Fibroblast of mammary gland (primary cell): ENCODE data around the gene WHRN.

ENCODE experiments used
- DNase-seq: peaks from one replicate; pipeline ENCODE4 v3.0.0-alpha.2; 2010; ENCODE audit warnings: low read depth
- H3K4me3 ChIP-seq: 2 replicates; pipeline ENCODE4 v1.5.1; 2011; ENCODE audit warnings: low read depth, mild to moderate bottlenecking, low read length, moderate library complexity; ENCODE audit not compliant: control insufficient read depth
- TF ChIP-seq, protein P1 (sequence below): conservative IDR thresholded peaks from 2 replicates; pipeline ENCODE4 v1.5.1; 2011; ENCODE audit warnings: low read depth, low read length, inconsistent platforms; ENCODE audit not compliant: control insufficient read depth, insufficient read depth

WHRN gene

DNA sequence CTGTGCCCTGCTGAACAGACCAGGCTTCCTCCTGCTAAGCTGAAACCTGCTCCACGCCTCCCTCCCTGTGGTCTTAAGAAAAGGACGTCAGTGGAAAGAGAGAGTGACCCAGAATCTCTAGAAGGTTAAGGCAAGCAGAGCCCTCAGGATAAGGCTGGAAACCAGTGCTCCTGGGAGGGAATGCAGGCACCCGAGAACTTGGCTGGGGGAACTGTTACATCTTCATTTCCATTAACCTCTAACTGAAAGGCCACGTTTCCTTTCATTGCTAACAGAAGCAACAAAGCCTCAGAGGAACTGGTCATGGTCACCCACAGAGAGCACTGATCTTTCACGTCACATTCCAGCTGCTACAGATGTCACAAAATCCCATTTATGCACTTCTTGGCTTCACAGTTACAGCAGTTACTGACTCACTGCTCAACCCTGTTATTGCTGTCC, 91.4 kb downstream of the WHRN start:
- peak; percentile 50 for DNase-seq
- TF ChIP-seq, protein P1, sequence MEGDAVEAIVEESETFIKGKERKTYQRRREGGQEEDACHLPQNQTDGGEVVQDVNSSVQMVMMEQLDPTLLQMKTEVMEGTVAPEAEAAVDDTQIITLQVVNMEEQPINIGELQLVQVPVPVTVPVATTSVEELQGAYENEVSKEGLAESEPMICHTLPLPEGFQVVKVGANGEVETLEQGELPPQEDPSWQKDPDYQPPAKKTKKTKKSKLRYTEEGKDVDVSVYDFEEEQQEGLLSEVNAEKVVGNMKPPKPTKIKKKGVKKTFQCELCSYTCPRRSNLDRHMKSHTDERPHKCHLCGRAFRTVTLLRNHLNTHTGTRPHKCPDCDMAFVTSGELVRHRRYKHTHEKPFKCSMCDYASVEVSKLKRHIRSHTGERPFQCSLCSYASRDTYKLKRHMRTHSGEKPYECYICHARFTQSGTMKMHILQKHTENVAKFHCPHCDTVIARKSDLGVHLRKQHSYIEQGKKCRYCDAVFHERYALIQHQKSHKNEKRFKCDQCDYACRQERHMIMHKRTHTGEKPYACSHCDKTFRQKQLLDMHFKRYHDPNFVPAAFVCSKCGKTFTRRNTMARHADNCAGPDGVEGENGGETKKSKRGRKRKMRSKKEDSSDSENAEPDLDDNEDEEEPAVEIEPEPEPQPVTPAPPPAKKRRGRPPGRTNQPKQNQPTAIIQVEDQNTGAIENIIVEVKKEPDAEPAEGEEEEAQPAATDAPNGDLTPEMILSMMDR = no peak
- no peak overlapping the region for H3K4me3 ChIP-seq

DNA sequence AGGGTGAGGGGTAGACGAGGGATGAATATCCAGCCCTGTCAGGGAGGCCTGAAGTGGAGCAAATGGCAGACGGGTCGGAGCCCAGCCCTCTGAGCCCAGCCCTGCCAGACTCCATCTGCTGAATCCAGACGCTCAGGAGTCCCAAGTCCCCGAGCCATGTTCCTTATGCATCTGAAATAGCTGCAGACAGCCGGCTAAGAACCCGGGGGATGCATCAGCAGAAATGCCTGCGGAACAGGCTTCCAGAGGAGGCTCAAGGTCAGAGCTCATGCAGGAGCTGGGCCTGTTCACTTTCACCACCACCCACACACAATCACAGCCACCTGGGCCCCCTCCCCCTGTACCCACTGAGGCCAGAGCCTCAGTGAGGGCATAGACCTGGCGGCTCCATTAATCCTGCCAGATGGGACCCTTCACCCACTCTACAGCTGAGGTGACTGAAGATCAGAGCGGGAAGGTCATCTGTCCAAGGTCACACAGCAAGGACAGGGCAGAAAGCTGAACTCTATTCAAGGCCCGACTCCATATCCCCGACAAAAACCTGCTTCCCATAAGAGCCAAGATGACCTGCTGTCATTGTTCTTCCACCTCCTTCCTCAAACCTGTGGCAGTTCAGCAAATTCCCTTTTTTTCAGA, 93.1 kb downstream of the WHRN start:
- no peak for DNase-seq
- TF ChIP-seq, protein P1 = no peak
- no peak overlapping the region for H3K4me3 ChIP-seq

DNA sequence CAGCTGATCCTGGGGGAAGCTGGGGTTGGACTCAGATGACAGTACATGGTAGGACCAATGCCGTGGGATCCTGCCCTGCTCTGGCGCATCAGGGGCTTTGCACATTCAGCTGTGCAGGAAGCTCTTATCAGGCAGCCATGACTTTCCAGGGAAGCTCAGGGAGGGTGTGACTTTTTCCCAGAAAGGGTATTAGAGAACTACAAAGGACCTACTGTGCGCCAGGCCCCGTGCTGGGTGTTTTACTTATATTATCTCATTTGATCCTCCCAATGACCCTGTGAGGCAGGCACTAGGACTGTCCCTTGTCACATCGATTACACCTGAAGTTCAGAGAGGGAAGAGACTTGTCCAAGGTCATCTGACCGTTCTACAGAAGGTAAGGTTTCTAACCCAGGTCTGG, 93.8 kb downstream of the WHRN start:
- H3K4me3 ChIP-seq = no peak overlapping the region
- no peak for DNase-seq
- TF ChIP-seq, protein P1 = no peak

DNA sequence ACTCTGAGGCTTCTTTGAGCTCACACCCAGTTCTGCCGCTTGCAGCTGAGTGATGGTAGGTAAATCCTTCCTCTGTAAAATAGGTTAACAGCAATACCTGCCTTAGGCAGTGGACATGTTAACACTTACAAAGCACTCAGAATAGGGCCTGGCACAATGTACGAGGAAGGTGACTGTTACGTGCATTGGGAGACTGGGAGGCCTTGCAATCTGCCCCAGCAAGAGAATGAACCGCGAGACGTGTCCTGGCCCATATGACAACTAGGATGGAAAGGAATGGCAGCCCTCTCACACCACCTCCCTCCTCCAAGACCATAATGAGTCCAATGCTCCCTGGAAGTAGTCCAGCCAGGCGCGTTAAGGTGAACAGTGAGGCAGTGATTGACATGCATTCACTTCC, 94.4 kb downstream of the WHRN start:
- TF ChIP-seq, protein P1 = no peak
- DNase-seq = no peak

DNA sequence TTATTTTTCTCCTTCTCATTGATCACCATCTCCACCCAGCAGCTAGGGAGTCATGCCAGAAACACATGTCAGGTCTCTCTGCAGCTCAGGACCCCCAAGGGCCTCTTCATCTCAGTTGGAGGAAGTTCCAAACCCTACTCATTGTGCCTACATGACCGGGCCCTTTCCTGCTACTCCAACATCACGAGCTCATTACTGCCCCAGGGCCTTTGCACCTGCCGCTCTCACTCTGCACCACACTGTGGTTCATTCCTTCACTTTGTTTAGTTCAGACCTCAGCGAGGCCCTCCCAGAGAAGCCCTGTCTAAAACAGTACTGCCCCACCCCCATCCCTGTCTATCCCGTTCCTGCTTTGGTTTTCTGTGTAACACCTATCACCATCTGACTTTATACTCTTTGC, 95.4 kb downstream of the WHRN start:
- no peak for DNase-seq
- TF ChIP-seq, protein P1 = no peak
- H3K4me3 ChIP-seq = no peak overlapping the region

More for the DNA sequence above, 94.4 kb downstream of the WHRN start:
- H3K4me3 ChIP-seq = no peak overlapping the region

DNA sequence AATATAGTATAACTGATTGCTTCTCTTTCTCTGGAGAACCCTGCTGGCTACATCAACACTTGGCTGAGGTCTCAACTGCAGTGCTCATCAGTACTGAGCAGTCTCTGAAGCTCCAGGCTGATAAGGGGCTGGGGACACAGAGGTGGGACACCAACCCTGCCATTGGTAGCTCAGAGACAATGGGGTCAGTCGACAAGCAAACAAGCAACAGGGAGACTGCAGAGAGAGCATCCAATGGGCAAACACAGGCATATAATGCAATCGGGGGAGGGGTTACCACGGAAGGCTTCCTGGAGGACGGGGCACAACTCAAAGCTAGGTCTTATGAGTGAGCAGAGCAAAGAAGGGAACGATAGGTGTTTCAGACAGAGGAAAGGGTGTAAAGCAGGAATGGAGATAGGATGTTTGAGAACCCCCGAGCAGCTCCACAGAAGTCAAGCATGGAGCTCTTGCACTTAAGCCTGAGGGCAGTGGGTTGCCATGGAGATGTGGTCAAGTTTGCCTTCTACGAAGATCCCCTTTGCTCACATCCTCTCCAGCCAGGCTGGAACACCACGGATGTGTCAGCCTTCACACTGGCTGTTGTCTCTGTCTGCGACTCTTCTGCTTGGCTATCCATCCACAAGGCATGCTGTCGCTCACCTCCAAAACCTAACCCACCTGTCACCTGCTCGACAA, 96.0 kb downstream of the WHRN start:
- DNase-seq = no peak
- TF ChIP-seq, protein P1 = no peak
- no peak overlapping the region for H3K4me3 ChIP-seq
